Right lobe of liver (tissue), 6 donors: Measurements from ENCODE around the gene ENO2. TPM values are rescaled to one million over a fixed set of nuclear protein-coding genes. Genes with fewer than 3 reads are reported as not detected.
"Not testable (repeated sequence)": the region's sequence is repeated elsewhere in the genome, so short reads cannot be mapped to it uniquely, and the experiment has no call there.

ENCODE experiments used
- ATAC-seq, 4 donors: fragments of 200-7000 bp; cut with Tn5 transposase; one replicate each; pipeline ENCODE4 v1.9.1; 2020; ENCODE audit warnings: mild to moderate bottlenecking in 4 of 4, moderate library complexity in 4 of 4
- DNase-seq, 3 donors: peaks; one replicate each; pipeline ENCODE4 v3.0.0-alpha.2; 2020
- H3K27ac ChIP-seq, 3 donors: fragments of 200-600 bp; one replicate each; pipeline ENCODE4 v1.8.0; 2022
- H3K27me3 ChIP-seq, 2 donors: fragments of 200-600 bp; one replicate each; pipeline ENCODE4 v1.8.0; 2022
- H3K36me3 ChIP-seq, 4 donors: fragments of 200-600 bp; sonication (generic) in 1 of 4; one replicate each; pipeline versions ENCODE4 v1.5.1 to v1.8.0; 2017 to 2022; ENCODE audit warnings: control low read depth in 1 of 4
- H3K4me1 ChIP-seq, 4 donors: fragments of 200-600 bp; sonication (generic) in 1 of 4; one replicate each; pipeline versions ENCODE4 v1.5.1 to v1.8.0; 2017 to 2022; ENCODE audit warnings: control low read depth in 1 of 4
- H3K4me3 ChIP-seq, 3 donors: fragments of 200-600 bp; one replicate each; pipeline ENCODE4 v1.8.0; 2022
- H3K9me3 ChIP-seq, 4 donors: fragments of 200-600 bp; sonication (generic) in 1 of 4; one replicate each; pipeline versions ENCODE4 v1.5.1 to v1.8.0; 2017 to 2022; ENCODE audit warnings: control low read depth in 1 of 4
- CTCF ChIP-seq, 4 donors: fragments of 200-600 bp in 3 of 4; fragments of 450-650 bp in 1 of 4; IDR thresholded peaks; one replicate each; pipeline versions ENCODE4 v1.5.1 to v1.8.0; 2016 to 2022; ENCODE audit warnings: antibody characterized with exemption in 4 of 4, mild to moderate bottlenecking in 2 of 4
- POLR2A ChIP-seq: fragments of 450-650 bp; IDR thresholded peaks from one replicate; pipeline ENCODE4 v1.6.1; 2017; ENCODE audit warnings: antibody characterized with exemption, mild to moderate bottlenecking
- WGBS: methylation state at CpG from one replicate; pipeline ENCODE4 v1.1.6; 2018; ENCODE audit warnings: low coverage, low lambda C conversion rate; ENCODE audit not compliant: insufficient coverage; ENCODE audit errors: missing lambda C conversion rate; 5-methylcytosine and 5-hydroxymethylcytosine counted together
- intact Hi-C, 2 donors: fragments of 100-400 bp; cut with DNase I; formaldehyde crosslinking; loops; one replicate each; pipeline versions ENCODE4 v1.11.2 to v1.14.1; 2022
- total RNA-seq, 6 experiments: library from RNA; depleted of rRNA in 2 of 6; stranded (reverse); fragments of >200 nt in 2 of 6; fragmentation: NEBNext Ultra II Directional in 3 of 6; extraction: Animal tissue kit (Norgen Biotek cat#: 25700) in 3 of 6; gene quantifications; one replicate each; pipeline versions ENCODE4 v1.1.0 to v1.2.4, GENCODE V29; 2016 to 2023
- donor health status: DM: no; HTN: yes; CAD: no.
- donor health status: DM: no; HTN: no; CAD: no.
- donor health status: DM: no; HTN: no; CAD: no.
- donor health status: DM: no; HTN: yes; CAD: no.
- donor health status: DM: no; HTN: yes; CAD: no.

Gene ENO2
- total RNA-seq, 6 experiments from 2014 or later, result 1.1 to 9.3 (median 2.0) TPM

- TF ChIP-seq CTCF (IDR thresholded peaks at IDR 0.05) (no peak), POLR2A (no peak)
- no peak overlapping the region for H3K4me3 ChIP-seq
- no peaks in the 10 kb centered on the region for H3K4me1 ChIP-seq
- DNase-seq (no peak), ATAC-seq (no peak)
- H3K27me3 ChIP-seq, result no peaks in the 10 kb centered on the region
- no peaks in the 10 kb centered on the region for H3K9me3 ChIP-seq
- H3K27ac ChIP-seq, result no peak overlapping the region
- 57% methylated on average over 4 of the region's 4 CpGs for WGBS
- intact Hi-C loops, result no loop called here
- H3K36me3 ChIP-seq, result no peaks in the 10 kb centered on the region
These were observed 11.9 kb upstream of the ENO2 start for GRCh38 chr12:6902448-6902847.

GRCh38 chr12:6903722-6904121 is 10.7 kb upstream of the ENO2 start:
- no peak for ATAC-seq
- DNase-seq, result no peak
- Histone ChIP-seq H3K27ac (no peak overlapping the region), H3K27me3 (no peaks in the 10 kb centered on the region), H3K4me3 (no peak overlapping the region), H3K9me3 (no peaks in the 10 kb centered on the region), H3K36me3 (no peaks in the 10 kb centered on the region), H3K4me1 (no peaks in the 10 kb centered on the region)
- intact Hi-C loops, result no loop called here
- WGBS, result 92% methylated on average over 1 of the region's 1 CpG
- no peak for TF ChIP-seq CTCF (IDR thresholded peaks at IDR 0.05)

- Histone ChIP-seq H3K27ac (peak within 1 kb of the TSS in 2 of 3 donors; percentile 27 to 35), H3K4me1 (no peaks in the 10 kb centered on the region), H3K9me3 (no peaks in the 10 kb centered on the region), H3K36me3 (no peaks in the 10 kb centered on the region), H3K27me3 (no peaks in the 10 kb centered on the region), H3K4me3 (peak within 1 kb of the TSS; percentile 48 to 65 (median 59))
- WGBS, result 5% methylated on average over 34 of the region's 34 CpGs
- intact Hi-C loops, result no loop called here
- DNase-seq, result peak; percentile 96 to 99 (median 98)
- peak; percentile 97 to 98 (median 98) for ATAC-seq
- TF ChIP-seq POLR2A (no peak), CTCF (IDR thresholded peaks at IDR 0.05) (no peak)
These were observed 9.8 kb upstream of the ENO2 start, which contains the start of gene LRRC23 for GRCh38 chr12:6904280-6905276. LRRC23 (plus strand) TSS chr12:6904822; CDS start chr12:6905634, 812 bp downstream.

GRCh38 chr12:6905414-6906040 is 8.9 kb upstream of the ENO2 start:
- Histone ChIP-seq H3K27ac (no peak overlapping the region), H3K4me1 (no peaks in the 10 kb centered on the region), H3K36me3 (no peaks in the 10 kb centered on the region), H3K27me3 (no peaks in the 10 kb centered on the region), H3K9me3 (no peaks in the 10 kb centered on the region), H3K4me3 (peak overlapping the region in 1 of 3 donors; percentile 59)
- intact Hi-C loops, result no loop called here
- ATAC-seq (no peak), DNase-seq (no peak)
- WGBS, result 58% methylated on average over 4 of the region's 5 CpGs
- TF ChIP-seq CTCF (IDR thresholded peaks at IDR 0.05), result no peak
- no peak for TF ChIP-seq POLR2A

- H3K4me3 ChIP-seq, H3K9me3 ChIP-seq, intact Hi-C loops, ATAC-seq, H3K36me3 ChIP-seq, H3K4me1 ChIP-seq, DNase-seq, H3K27ac ChIP-seq, H3K27me3 ChIP-seq: not testable (repeated sequence)
- WGBS, result 83% methylated on average over 3 of the region's 11 CpGs
These were observed 6.2 kb upstream of the ENO2 start for GRCh38 chr12:6908141-6908540.
